Activated CD4-positive, alpha-beta T cell treated with anti-CD3 and anti-CD28 coated beads for 36 hours (primary cell): Measurements from ENCODE around the gene CREB3. TPM values are rescaled to one million over a fixed set of nuclear protein-coding genes. Genes with fewer than 3 reads are reported as not detected.
A peak's percentile ranks its signal among the peaks of the same experiment; 100 is the strongest.

Source experiments
- ATAC-seq: fragments of 200-7000 bp; cut with Tn5 transposase; one replicate; pipeline ENCODE4 v1.10.0; 2021; ENCODE audit warnings: mild to moderate bottlenecking, moderate library complexity
- CTCF ChIA-PET: fragments of 350-600 bp; sonication (Branson Sonifier 250); formaldehyde crosslinking; loops from one replicate; lab custom pipeline; 2021; ENCODE audit warnings: antibody characterized with exemption; lab: Charles Lee
- POLR2A ChIA-PET: fragments of 350-600 bp; sonication (Branson Sonifier 250); formaldehyde crosslinking; loops from one replicate; lab custom pipeline; 2021; ENCODE audit warnings: antibody characterized with exemption, inconsistent platforms; lab: Charles Lee
- DNase-seq: peaks from one replicate; pipeline ENCODE4 v3.0.0-alpha.2; 2020
- H3K27ac Mint-ChIP-seq: one replicate; pipeline ENCODE4 v1.8.0; 2021; ENCODE audit warnings: mixed read lengths
- H3K27me3 Mint-ChIP-seq: one replicate; pipeline ENCODE4 v1.8.0; 2021; ENCODE audit warnings: mixed read lengths
- H3K36me3 Mint-ChIP-seq: one replicate; pipeline ENCODE4 v1.8.0; 2021; ENCODE audit warnings: low read depth, mixed read lengths
- H3K4me1 Mint-ChIP-seq: one replicate; pipeline ENCODE4 v1.8.0; 2021; ENCODE audit warnings: mixed read lengths
- H3K4me3 Mint-ChIP-seq: one replicate; pipeline ENCODE4 v1.8.0; 2021; ENCODE audit warnings: mild to moderate bottlenecking, moderate library complexity, mixed read lengths
- H3K9me3 Mint-ChIP-seq: one replicate; pipeline ENCODE4 v1.8.0; 2021; ENCODE audit warnings: low read depth, mixed read lengths
- intact Hi-C, 2 experiments: fragments of 100-400 bp; cut with DNase I in 1 of 2; cut with micrococcal nuclease in 1 of 2; formaldehyde crosslinking; loops; one replicate each; pipeline versions ENCODE4 v1.14.2 to v1.15.1; 2022 to 2024; cut with DNase I, micrococcal nuclease
- total RNA-seq, 2 experiments: library from RNA; stranded (reverse); gene quantifications; one replicate each; pipeline ENCODE4 v1.2.3, GENCODE V29; 2021

CREB3 gene
- total RNA-seq, 2 experiments from 2014 or later = 24.0 to 26.0 TPM

DNA sequence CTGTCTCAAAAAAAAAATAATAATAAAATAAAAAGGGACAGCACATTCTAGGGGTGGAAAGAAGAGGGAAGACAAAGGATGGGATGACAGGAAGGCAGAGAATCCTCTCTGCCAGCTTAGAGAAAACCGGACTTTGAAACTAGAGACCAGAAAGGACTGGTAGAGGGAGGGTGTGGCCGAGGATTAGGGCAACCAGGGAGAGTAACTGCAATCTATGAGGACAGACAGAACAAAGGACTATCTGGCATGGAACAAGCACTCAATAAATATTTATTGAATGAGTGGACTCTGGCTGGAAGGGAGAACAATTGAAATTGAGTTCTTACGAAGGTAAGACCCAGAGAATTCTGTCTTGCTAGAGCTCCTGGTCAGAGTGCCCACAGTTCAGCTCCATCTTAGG, 14.1 kb downstream of the CREB3 start:
- peak overlapping the region; percentile 81 for H3K4me3 Mint-ChIP-seq
- ATAC-seq (no peak), DNase-seq (no peak)
- POLR2A ChIA-PET = no interaction called here
- H3K4me1 Mint-ChIP-seq = peaks cover 47% of the 10 kb centered on the region
- peaks cover 24% of the 10 kb centered on the region for H3K36me3 Mint-ChIP-seq
- CTCF ChIA-PET = interaction anchor here (0.6 to 4.5 kb wide), 9 partner anchors 8 to 95 kb away, joined by 3 to 54 read pairs (median 9); partner anchors contain the start of genes CREB3 and TLN1
- no peak overlapping the region for H3K27ac Mint-ChIP-seq
- intact Hi-C loops = loop anchor here (5.0 kb wide), 2 partner anchors 89 to 1289 kb away; partner anchors contain the start of genes CCDC107 (in 1 of the 2), DNAI1 (in 1 of the 2), FAM219A (in 1 of the 2) and RMRP (in 1 of the 2)
- no peaks in the 10 kb centered on the region for H3K9me3 Mint-ChIP-seq
- H3K27me3 Mint-ChIP-seq = no peaks in the 10 kb centered on the region

GRCh38 chr9:35748242-35748857, 15.9 kb downstream of the CREB3 start:
- ATAC-seq = no peak

GRCh38 chr9:35748858-35749514, 16.5 kb downstream of the CREB3 start, which contains the start of the genes GBA2 and RGP1:
GBA2 (minus strand) TSS chr9:35749228; CDS start chr9:35748704, 524 bp downstream.
RGP1 (plus strand) TSS chr9:35749287; CDS start chr9:35749756, 469 bp downstream.
- ChIA-PET POLR2A (interaction anchor here (0.6 to 3.3 kb wide), 7 partner anchors 12 to 59 kb away, joined by 3 to 14 read pairs (median 3); partner anchors contain the start of genes CREB3 and TLN1), CTCF (interaction anchor here (0.6 to 4.5 kb wide), 14 partner anchors 8 to 403 kb away, joined by 3 to 54 read pairs (median 4); partner anchors contain the start of genes CREB3, SPAG8 and TLN1)
- no peaks in the 10 kb centered on the region for H3K9me3 Mint-ChIP-seq
- ATAC-seq (peak; percentile 79), DNase-seq (peak; percentile 83)
- H3K36me3 Mint-ChIP-seq = peaks cover 25% of the 10 kb centered on the region
- H3K4me3 Mint-ChIP-seq = peak within 1 kb of the TSS; percentile 93
- H3K27ac Mint-ChIP-seq = peak within 1 kb of the TSS; percentile 88
- peaks cover 40% of the 10 kb centered on the region for H3K4me1 Mint-ChIP-seq
- intact Hi-C loops = loop anchor here (1.0 to 5.0 kb wide), 7 partner anchors 17 to 1292 kb away; partner anchors contain the start of genes CCDC107 (in 2 of the 2), CREB3 (in 2 of the 2), RMRP (in 2 of the 2) and TLN1 (in 2 of the 2)
- H3K27me3 Mint-ChIP-seq = no peaks in the 10 kb centered on the region

More at GRCh38 chr9:35748242-35748857, 15.9 kb downstream of the CREB3 start:
- CTCF ChIA-PET = interaction anchor here (0.6 to 4.5 kb wide), 15 partner anchors 8 to 404 kb away, joined by 3 to 54 read pairs (median 4); partner anchors contain the start of genes CREB3 and TLN1
- Mint-ChIP-seq H3K27ac (peak overlapping the region; percentile 39), H3K27me3 (no peaks in the 10 kb centered on the region), H3K36me3 (peaks cover 28% of the 10 kb centered on the region), H3K4me1 (peaks cover 40% of the 10 kb centered on the region), H3K9me3 (no peaks in the 10 kb centered on the region), H3K4me3 (peak overlapping the region; percentile 81)
- POLR2A ChIA-PET = interaction anchor here (0.6 to 3.3 kb wide), 6 partner anchors 13 to 58 kb away, joined by 3 to 14 read pairs (median 4); partner anchors contain the start of genes CREB3 and TLN1
- peak; percentile 36 for DNase-seq
- intact Hi-C loops = loop anchor here (2.0 to 5.0 kb wide), 3 partner anchors 90 to 1291 kb away; partner anchors contain the start of genes CCDC107 (in 2 of the 2), RMRP (in 2 of the 2), DNAI1 (in 1 of the 2) and FAM219A (in 1 of the 2)

DNA sequence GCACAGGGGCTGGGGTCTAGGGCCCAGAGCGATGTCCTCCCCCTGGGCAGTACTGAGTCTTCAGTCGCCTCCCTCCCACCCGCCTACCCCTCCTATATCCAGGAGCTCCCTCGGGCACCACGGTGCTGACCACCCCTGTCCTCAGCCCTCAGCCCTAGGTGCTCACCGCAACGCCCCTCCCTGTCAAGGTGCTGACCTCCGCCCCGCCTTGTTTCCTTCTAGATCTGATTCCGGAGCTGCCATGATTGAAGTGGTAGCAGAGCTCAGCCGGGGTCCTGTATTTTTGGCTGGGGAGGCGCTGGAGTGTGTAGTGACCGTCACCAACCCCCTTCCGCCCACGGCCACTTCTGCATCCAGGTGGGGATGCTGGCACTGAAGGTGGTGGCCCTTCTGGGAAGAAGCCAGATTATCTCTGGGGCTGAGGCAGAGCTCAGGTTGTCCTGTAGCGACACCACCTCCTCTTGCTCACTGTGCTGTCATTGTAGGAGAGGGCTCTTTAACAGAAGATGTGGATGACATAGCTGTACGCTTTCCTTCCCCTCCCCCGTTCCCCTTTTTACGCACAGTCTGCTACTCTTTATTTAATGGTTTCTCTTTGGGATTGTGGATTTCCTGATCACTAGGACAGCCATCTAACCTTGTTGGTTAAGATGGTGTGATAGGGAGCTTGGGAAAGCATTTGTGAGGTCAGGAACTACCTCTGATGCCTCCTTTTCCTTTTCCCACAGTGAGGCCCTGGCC, 17.2 kb downstream of the CREB3 start:
- no peaks in the 10 kb centered on the region for H3K9me3 Mint-ChIP-seq
- DNase-seq (peak; percentile 70), ATAC-seq (peak; percentile 71)
- ChIA-PET POLR2A (interaction anchor here (0.6 to 3.3 kb wide), 4 partner anchors 11 to 100 kb away, joined by 3 to 14 read pairs (median 6); partner anchors contain the start of genes CREB3 and TLN1), CTCF (interaction anchor here (0.7 to 4.5 kb wide), 9 partner anchors 9 to 635 kb away, joined by 3 to 54 read pairs (median 4); partner anchors contain the start of genes CREB3, SPAG8 and TLN1)
- no peaks in the 10 kb centered on the region for H3K27me3 Mint-ChIP-seq
- H3K36me3 Mint-ChIP-seq = peaks cover 21% of the 10 kb centered on the region
- peak overlapping the region; percentile 88 for H3K27ac Mint-ChIP-seq
- H3K4me3 Mint-ChIP-seq = peak overlapping the region; percentile 93
- intact Hi-C loops = loop anchor here (1.0 to 10.0 kb wide), 8 partner anchors 17 to 1292 kb away; partner anchors contain the start of genes CCDC107 (in 2 of the 2), CREB3 (in 2 of the 2), RMRP (in 2 of the 2) and TLN1 (in 2 of the 2)
- H3K4me1 Mint-ChIP-seq = peaks cover 39% of the 10 kb centered on the region

DNA sequence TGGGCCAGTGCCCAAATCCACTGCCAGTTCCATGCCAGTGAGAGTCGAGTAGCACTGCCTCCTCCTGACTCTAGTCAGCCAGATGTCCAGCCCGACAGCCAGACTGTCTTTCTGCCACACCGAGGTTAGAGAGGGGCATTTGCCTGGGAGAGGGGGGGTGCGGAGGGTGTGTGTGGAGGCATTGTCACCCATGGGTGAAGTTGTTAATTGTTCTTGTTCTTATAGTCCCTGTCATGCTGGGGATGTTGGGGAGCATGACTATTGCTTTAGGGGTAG, 17.7 kb downstream of the CREB3 start:
- Mint-ChIP-seq H3K9me3 (no peaks in the 10 kb centered on the region), H3K27me3 (no peaks in the 10 kb centered on the region), H3K27ac (peak overlapping the region; percentile 88), H3K36me3 (peaks cover 19% of the 10 kb centered on the region), H3K4me1 (peaks cover 37% of the 10 kb centered on the region), H3K4me3 (peak overlapping the region; percentile 93)
- ChIA-PET POLR2A (interaction anchor here (1.1 to 3.3 kb wide), 2 partner anchors 18 to 48 kb away, joined by 3 to 14 read pairs; partner anchors contain the start of genes CREB3 and TLN1), CTCF (interaction anchor here (0.9 to 4.5 kb wide), 5 partner anchors 8 to 133 kb away, joined by 3 to 54 read pairs (median 5); partner anchors contain the start of genes CREB3 and TLN1)
- ATAC-seq (no peak), DNase-seq (no peak)
- intact Hi-C loops = loop anchor here in 1 of 2 experiments (10.0 kb wide), 1 partner anchor 655 kb away; the partner anchor contains the start of gene RNF38

DNA sequence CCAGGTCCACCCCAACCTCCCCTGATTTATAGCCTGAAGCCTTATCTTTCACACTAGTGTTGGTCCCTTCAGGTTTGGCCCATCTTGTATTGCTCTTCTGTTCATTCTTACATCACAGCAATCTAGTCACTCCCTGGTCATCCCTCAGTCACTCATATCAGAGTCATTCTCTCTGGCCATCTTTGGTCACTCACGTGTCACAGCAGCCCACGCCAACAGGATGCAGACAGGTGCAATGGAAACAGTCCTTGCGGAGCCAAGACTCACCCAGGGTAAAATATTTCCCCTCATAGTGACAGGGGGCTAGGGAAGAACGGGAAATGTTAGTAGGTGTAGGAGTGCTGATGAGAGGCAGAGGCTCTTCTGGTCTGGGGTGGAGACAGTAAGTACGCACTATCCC, 21.0 kb downstream of the CREB3 start:
- ATAC-seq (no peak), DNase-seq (no peak)
- intact Hi-C loops = loop anchor here in 1 of 2 experiments (10.0 kb wide), 1 partner anchor 651 kb away; the partner anchor contains the start of gene RNF38
- H3K4me3 Mint-ChIP-seq = no peak overlapping the region
- H3K27ac Mint-ChIP-seq = no peak overlapping the region
- no peaks in the 10 kb centered on the region for H3K27me3 Mint-ChIP-seq
- H3K9me3 Mint-ChIP-seq = no peaks in the 10 kb centered on the region
- H3K36me3 Mint-ChIP-seq = peaks cover 19% of the 10 kb centered on the region
- ChIA-PET POLR2A (no interaction called here), CTCF (no interaction called here)
- H3K4me1 Mint-ChIP-seq = peaks cover 26% of the 10 kb centered on the region

GRCh38 chr9:35754264-35754663, 21.8 kb downstream of the CREB3 start, which contains the start of gene MSMP:
MSMP (minus strand) TSS chr9:35754276; CDS start chr9:35754129, 147 bp downstream.
- Mint-ChIP-seq H3K36me3 (peaks cover 24% of the 10 kb centered on the region), H3K27ac (no peak within 1 kb of the TSS), H3K4me3 (no peak within 1 kb of the TSS), H3K4me1 (peaks cover 33% of the 10 kb centered on the region), H3K9me3 (no peaks in the 10 kb centered on the region), H3K27me3 (no peaks in the 10 kb centered on the region)
- ChIA-PET POLR2A (no interaction called here), CTCF (interaction anchor here (1.2 to 1.8 kb wide), 3 partner anchors 8 to 58 kb away, joined by 3 to 5 read pairs (median 4); no protein-coding TSS in a partner anchor)
- ATAC-seq = no peak
- no peak for DNase-seq
- intact Hi-C loops = loop anchor here in 1 of 2 experiments (10.0 kb wide), 1 partner anchor 651 kb away; the partner anchor contains the start of gene RNF38

GRCh38 chr9:35755071-35755470, 22.6 kb downstream of the CREB3 start:
- Mint-ChIP-seq H3K4me1 (peaks cover 37% of the 10 kb centered on the region), H3K36me3 (peaks cover 25% of the 10 kb centered on the region), H3K27ac (no peak overlapping the region), H3K9me3 (no peaks in the 10 kb centered on the region), H3K4me3 (no peak overlapping the region), H3K27me3 (no peaks in the 10 kb centered on the region)
- no peak for DNase-seq
- ATAC-seq = no peak
- intact Hi-C loops = loop anchor here in 1 of 2 experiments (10.0 kb wide), 1 partner anchor 650 kb away; the partner anchor contains the start of gene RNF38
- POLR2A ChIA-PET = interaction anchor here (0.6 kb wide), 1 partner anchor 155 kb away, joined by 8 read pairs; no protein-coding TSS in a partner anchor
- CTCF ChIA-PET = interaction anchor here (0.8 to 1.8 kb wide), 7 partner anchors 9 to 770 kb away, joined by 3 to 6 read pairs (median 4); partner anchors contain the start of genes CREB3 and TLN1

DNA sequence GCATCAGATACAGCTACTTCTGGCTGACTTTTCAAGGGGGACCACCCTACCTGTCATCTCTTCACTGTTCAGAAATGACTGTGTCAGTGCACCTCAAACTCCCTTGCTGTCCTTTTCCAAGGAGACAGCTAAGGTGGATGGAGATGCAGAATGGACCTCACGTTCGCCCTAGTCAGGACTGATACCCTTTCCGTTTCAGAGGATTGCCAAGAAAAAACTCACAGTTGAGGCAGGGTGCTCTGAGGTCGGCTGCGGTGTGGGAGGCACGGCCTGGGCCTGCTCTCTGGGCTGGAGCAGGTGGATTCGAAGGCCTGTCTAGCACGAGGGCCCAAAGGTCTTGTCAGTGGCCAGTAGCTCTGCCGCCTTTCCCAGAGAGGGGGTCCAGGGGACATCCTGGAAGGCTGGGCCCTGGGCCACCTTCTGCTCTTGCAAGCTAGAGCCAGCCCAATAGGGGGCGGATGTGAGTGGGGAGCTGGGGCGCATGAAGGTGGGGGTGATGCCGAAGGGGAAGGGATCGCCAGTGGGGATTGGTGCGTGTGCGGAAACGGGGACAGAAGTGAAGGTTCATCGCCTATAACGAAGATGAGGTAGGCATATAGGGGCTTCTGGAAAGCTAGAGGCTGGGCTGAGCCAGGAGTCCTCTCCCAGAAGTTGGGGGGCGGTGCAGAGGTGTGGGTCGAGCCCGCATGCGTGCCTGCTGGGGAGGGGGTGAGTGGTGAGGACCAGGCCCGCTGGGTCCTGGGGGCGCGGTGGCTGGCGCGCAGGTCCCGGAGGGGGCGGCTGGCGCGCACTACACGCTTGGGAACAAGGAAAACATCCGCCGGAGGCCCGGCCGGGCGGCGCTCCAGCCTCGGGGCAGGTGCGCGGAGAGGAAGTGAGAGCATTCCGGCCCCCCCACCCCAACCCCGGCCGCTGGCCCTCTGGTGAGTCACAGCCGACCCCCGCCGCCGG, 24.1 kb downstream of the CREB3 start:
- ATAC-seq = peak; percentile 92
- Mint-ChIP-seq H3K27me3 (no peaks in the 10 kb centered on the region), H3K36me3 (peaks cover 27% of the 10 kb centered on the region), H3K9me3 (no peaks in the 10 kb centered on the region), H3K4me1 (peaks cover 34% of the 10 kb centered on the region), H3K27ac (peak overlapping the region; percentile 94), H3K4me3 (peak overlapping the region; percentile 97)
- peak; percentile 92 for DNase-seq
- POLR2A ChIA-PET = interaction anchor here (0.7 kb wide), 1 partner anchor 126 kb away, joined by 3 read pairs; no protein-coding TSS in a partner anchor
- CTCF ChIA-PET = interaction anchor here (0.6 to 2.0 kb wide), 19 partner anchors 9 to 662 kb away, joined by 3 to 13 read pairs (median 4); partner anchors contain the start of genes CREB3, SPAG8 and TLN1
- intact Hi-C loops = loop anchor here (1.0 to 10.0 kb wide), 5 partner anchors 24 to 648 kb away; partner anchors contain the start of genes HINT2 (in 2 of the 2), CREB3 (in 1 of the 2), RNF38 (in 1 of the 2) and TESK1 (in 1 of the 2)
